Choroid plexus epithelial cell (primary cell): ENCODE results near the gene GALNT10.
"Not testable (repeated sequence)": the region's sequence is repeated elsewhere in the genome, so short reads cannot be mapped to it uniquely, and the experiment has no call there.

Source experiments
- DNase-seq: peaks from one replicate; pipeline ENCODE4 v3.0.0-alpha.2; 2010; ENCODE audit warnings: low read depth
- H3K4me3 ChIP-seq: 2 replicates; pipeline ENCODE4 v1.5.1; 2011; ENCODE audit warnings: low read depth, mild to moderate bottlenecking, control low read depth, low read length, moderate library complexity
- TF ChIP-seq, protein P1 (sequence below): conservative IDR thresholded peaks from 2 replicates; pipeline ENCODE4 v1.5.1; 2011; ENCODE audit warnings: low read depth, mild to moderate bottlenecking, control low read depth, inconsistent platforms, low read length, moderate library complexity

The GALNT10 gene, protein sequence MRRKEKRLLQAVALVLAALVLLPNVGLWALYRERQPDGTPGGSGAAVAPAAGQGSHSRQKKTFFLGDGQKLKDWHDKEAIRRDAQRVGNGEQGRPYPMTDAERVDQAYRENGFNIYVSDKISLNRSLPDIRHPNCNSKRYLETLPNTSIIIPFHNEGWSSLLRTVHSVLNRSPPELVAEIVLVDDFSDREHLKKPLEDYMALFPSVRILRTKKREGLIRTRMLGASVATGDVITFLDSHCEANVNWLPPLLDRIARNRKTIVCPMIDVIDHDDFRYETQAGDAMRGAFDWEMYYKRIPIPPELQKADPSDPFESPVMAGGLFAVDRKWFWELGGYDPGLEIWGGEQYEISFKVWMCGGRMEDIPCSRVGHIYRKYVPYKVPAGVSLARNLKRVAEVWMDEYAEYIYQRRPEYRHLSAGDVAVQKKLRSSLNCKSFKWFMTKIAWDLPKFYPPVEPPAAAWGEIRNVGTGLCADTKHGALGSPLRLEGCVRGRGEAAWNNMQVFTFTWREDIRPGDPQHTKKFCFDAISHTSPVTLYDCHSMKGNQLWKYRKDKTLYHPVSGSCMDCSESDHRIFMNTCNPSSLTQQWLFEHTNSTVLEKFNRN

DNA sequence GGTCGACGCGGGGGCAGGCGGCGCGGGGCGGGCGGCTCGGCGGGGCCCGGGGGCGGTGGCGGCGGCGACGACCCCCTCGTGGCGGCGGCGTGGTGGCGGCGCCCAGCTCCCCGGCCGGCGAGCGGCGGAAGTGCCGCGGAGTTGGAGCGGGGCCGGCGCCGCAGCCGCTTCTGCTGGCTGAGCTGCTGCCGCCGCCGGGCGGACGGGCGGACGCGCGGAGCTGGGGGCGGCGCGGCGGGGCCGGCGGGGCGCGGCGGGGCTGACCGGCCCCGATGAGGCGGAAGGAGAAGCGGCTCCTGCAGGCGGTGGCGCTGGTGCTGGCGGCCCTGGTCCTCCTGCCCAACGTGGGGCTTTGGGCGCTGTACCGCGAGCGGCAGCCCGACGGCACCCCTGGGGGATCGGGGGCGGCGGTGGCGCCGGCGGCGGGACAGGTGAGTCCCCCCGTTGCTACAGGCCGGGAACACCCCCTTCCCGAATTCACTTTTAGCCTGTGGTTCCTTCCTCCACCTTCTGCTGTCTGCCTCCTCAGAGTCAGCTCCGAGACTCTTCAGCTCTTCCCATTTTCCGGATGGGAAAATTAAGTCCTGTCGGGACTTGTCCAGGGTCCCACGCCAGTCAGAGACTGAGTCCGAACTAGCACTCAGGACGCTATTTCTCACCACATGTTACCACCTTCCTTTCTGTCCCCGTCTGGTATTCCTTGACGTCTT lies at the start of gene GALNT10:
Gene GALNT10 (plus strand): TSS at position 139 of the 710 bp plus-strand sequence. CDS start 134 bp downstream, at position 273.
- DNase-seq: peak; percentile 74
- TF ChIP-seq, protein P1, sequence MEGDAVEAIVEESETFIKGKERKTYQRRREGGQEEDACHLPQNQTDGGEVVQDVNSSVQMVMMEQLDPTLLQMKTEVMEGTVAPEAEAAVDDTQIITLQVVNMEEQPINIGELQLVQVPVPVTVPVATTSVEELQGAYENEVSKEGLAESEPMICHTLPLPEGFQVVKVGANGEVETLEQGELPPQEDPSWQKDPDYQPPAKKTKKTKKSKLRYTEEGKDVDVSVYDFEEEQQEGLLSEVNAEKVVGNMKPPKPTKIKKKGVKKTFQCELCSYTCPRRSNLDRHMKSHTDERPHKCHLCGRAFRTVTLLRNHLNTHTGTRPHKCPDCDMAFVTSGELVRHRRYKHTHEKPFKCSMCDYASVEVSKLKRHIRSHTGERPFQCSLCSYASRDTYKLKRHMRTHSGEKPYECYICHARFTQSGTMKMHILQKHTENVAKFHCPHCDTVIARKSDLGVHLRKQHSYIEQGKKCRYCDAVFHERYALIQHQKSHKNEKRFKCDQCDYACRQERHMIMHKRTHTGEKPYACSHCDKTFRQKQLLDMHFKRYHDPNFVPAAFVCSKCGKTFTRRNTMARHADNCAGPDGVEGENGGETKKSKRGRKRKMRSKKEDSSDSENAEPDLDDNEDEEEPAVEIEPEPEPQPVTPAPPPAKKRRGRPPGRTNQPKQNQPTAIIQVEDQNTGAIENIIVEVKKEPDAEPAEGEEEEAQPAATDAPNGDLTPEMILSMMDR: no peak
- peak within 1 kb of the TSS; percentile 88 for H3K4me3 ChIP-seq

DNA sequence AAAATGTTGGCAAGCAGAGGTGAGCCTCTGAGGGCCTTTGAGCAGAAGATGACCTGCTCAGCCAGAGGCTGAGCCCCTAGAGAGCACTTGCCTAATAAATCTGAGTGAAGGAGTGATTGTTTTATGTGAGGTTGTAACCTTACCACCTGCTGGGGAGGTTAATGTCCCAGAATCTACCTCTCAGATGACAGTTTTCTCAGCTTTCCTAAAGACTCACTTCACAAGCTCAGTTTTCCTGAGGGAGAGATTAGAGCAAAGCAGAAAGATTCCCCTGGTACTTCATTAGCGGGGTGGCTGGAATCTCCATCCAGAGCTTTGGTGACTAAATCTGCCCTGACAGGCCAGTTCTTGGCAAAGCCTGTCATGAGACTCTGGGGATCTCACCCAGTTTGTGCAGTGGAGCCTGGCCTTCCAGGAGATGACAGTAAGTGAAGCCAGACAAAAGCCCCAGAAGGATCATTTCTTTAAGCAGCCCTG lies 48.8 kb upstream of the GALNT10 start:
- no peak overlapping the region for H3K4me3 ChIP-seq
- TF ChIP-seq, protein P1: no peak
- DNase-seq: no peak

DNA sequence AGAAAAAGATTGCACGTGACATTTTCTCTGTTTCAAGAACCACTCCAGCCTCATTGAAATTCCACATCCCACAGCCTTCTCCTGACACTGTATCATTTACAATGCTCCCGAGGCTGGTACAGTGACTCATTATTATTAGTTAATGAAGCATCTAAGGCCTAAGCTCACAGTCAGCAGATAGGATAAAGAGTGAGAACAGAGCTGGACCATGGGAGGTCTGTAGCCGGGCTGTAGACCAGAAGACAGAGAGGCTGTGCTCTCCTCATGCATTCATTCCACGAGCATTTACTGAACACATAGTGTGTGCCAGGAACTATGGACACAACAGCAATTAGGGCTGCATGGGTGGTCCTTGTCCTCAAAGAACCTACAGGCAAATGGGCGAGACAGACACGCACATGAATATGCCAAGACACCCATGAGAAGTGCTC lies 47.3 kb upstream of the GALNT10 start:
- H3K4me3 ChIP-seq: no peak overlapping the region
- DNase-seq: no peak
- TF ChIP-seq, protein P1: no peak

DNA sequence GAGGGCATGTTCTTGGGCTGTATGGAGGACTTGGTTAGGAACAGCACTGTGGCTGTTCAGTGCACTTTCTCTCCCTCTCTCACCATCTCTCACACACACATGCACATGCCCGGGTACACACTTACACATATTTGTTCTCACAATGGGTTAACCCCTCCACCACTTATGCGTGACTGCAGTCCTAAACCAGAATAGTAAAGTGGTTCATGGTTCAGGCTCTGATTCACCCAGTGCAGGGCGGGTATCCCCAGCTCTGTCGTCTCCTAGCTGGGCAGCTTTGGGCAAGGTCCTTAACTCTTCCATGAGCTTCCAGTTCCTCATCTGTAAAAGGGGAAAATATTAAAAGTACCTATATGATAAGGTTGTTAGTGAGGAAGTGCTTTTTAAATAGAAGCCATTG lies 45.3 kb upstream of the GALNT10 start:
- H3K4me3 ChIP-seq: no peak overlapping the region
- DNase-seq: no peak
- TF ChIP-seq, protein P1: no peak

DNA sequence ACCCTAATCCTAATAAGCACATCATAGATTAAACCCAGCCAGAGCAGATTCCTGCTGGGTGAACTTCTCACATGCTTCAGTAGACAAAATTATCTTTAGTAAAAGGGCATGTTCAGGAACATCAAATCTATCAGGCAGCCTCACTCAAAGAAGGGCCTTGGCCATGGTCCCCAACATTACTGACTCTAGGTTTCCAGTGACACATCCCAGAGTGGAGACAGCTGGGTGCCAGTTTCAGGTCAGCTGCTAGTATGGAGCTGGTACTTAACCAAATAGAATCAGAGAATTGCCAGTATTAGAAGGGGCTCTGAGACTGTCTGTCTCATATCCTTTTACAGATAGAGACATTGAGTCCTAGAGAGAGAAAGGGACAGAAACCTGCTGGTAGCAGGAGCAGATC lies 44.1 kb upstream of the GALNT10 start:
- TF ChIP-seq, protein P1: no peak
- no peak overlapping the region for H3K4me3 ChIP-seq
- DNase-seq: no peak

DNA sequence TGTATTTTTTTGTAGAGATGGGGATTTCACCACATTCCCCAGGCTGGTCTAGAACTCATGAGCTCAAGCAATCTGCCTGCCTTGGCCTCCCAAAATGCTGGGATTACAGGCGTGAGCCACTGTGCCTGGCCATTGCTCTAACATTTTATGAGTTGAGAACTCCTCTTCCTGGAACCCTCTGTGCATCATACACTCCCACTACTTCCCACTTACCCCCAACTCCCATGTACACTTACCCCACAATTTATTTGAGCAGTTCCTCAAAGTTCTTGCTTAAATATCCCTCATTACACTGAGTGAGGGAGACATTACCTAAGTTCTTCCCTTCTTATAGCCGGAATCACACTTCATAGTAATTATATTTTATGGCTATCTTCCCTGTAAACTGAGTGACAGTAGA lies 42.9 kb upstream of the GALNT10 start:
- no peak for DNase-seq
- no peak overlapping the region for H3K4me3 ChIP-seq
- TF ChIP-seq, protein P1: no peak

DNA sequence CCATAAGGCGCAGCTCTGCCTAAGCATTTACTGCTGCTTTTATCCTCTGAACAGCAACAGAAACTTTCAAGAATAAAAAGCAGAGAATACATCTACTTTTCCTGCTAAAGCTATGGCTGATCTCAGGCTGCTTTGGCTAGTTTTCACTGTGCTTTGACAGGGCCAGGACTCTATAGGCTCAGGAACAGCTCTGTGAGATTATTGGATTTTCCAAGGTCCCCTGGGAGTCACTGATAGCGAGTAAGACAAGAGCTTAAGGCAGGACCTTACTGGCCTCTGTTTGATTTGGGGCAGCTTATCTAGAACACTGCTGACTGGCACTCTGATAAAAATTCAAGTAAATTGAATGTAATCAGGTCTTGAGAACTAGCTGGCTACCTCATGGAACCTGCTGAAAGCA lies 40.1 kb upstream of the GALNT10 start:
- H3K4me3 ChIP-seq, DNase-seq: not testable (repeated sequence)
